DND-41 (cell line): ENCODE results near the gene NTRK1.

Source experiments
- ATAC-seq: fragments of 200-7000 bp; cut with Tn5 transposase; 3 replicates; pipeline ENCODE4 v1.9.1; 2021; ENCODE audit warnings: low read depth; ENCODE audit not compliant: insufficient read depth
- DNase-seq: peaks from one replicate; pipeline ENCODE4 v3.0.0-alpha.2; 2020
- H2AFZ ChIP-seq: 2 replicates; pipeline ENCODE4 v1.6.0; 2012; ENCODE audit warnings: low read depth, low read length
- H3K27ac ChIP-seq: 2 replicates; pipeline ENCODE4 v1.5.1; 2012; ENCODE audit warnings: low read length, inconsistent platforms
- H3K27me3 ChIP-seq: fragments of 200-600 bp; sonication (generic); 2 replicates; pipeline ENCODE4 v1.6.0; 2012; ENCODE audit warnings: low read length, mild to moderate bottlenecking, inconsistent platforms; ENCODE audit not compliant: insufficient read depth, poor library complexity
- H3K36me3 ChIP-seq: 2 replicates; pipeline ENCODE4 v1.5.1; 2012; ENCODE audit warnings: low read length, inconsistent platforms; ENCODE audit not compliant: insufficient read depth
- H3K4me1 ChIP-seq: 2 replicates; pipeline ENCODE4 v1.5.1; 2012; ENCODE audit warnings: mild to moderate bottlenecking, low read length; ENCODE audit not compliant: insufficient read depth
- H3K4me2 ChIP-seq: 2 replicates; pipeline ENCODE4 v1.6.0; 2012; ENCODE audit warnings: mild to moderate bottlenecking, moderate library complexity, low read length, inconsistent platforms; ENCODE audit not compliant: insufficient read depth
- H3K4me3 ChIP-seq, 2 experiments: fragments of 200-600 bp in 1 of 2; shearing (Covaris generic) in 1 of 2; 2 replicates each; pipeline ENCODE4 v1.5.1; 2012 to 2016; ENCODE audit warnings: inconsistent platforms in 2 of 2, low read length in 2 of 2, mild to moderate bottlenecking in 2 of 2, low read depth in 1 of 2, moderate library complexity in 1 of 2
- H3K79me2 ChIP-seq: 2 replicates; pipeline ENCODE4 v1.6.0; 2012; ENCODE audit warnings: low read length, inconsistent platforms; ENCODE audit not compliant: insufficient read depth
- H3K9ac ChIP-seq: 2 replicates; pipeline ENCODE4 v1.6.0; 2012; ENCODE audit warnings: low read depth, mild to moderate bottlenecking, inconsistent platforms, low read length, moderate library complexity
- H3K9me3 ChIP-seq: 2 replicates; pipeline ENCODE4 v1.5.1; 2012; ENCODE audit warnings: low read length, moderate library complexity, mild to moderate bottlenecking, inconsistent platforms; ENCODE audit not compliant: insufficient read depth, severe bottlenecking
- H4K20me1 ChIP-seq: 2 replicates; pipeline ENCODE4 v1.6.0; 2012; ENCODE audit warnings: low read length; ENCODE audit not compliant: insufficient read depth
- CTCF ChIP-seq: IDR thresholded peaks from 2 replicates; pipeline ENCODE4 v1.5.1; 2012; ENCODE audit warnings: borderline replicate concordance, low read length, moderate library complexity, mild to moderate bottlenecking; ENCODE audit not compliant: poor library complexity, severe bottlenecking; ENCODE audit errors: extremely low read depth
- EZH2 ChIP-seq: IDR thresholded peaks from 3 replicates; pipeline ENCODE4 v1.6.1; 2012; ENCODE audit warnings: borderline replicate concordance, low read depth, mild to moderate bottlenecking, moderate library complexity, low read length, inconsistent platforms; ENCODE audit not compliant: severe bottlenecking

The NTRK1 gene

GRCh38 chr1:156833603-156834002 lies 27.1 kb upstream of the NTRK1 start:
- no peaks in the 10 kb centered on the region for H3K4me1 ChIP-seq
- DNase-seq = peak; percentile 25
- ATAC-seq = peak; percentile 72

GRCh38 chr1:156834322-156834721 lies 26.3 kb upstream of the NTRK1 start:
- no peak overlapping the region for H2AFZ ChIP-seq
- no peak for DNase-seq

More at GRCh38 chr1:156833603-156834002, 27.1 kb upstream of the NTRK1 start:
- H3K36me3 ChIP-seq = no peaks in the 10 kb centered on the region
- H3K27me3 ChIP-seq = peaks cover 43% of the 10 kb centered on the region
- H4K20me1 ChIP-seq = no peaks in the 10 kb centered on the region; the same call in 1 of the 2 replicates
- H3K4me3 ChIP-seq = no peak overlapping the region
- H3K9me3 ChIP-seq = no peaks in the 10 kb centered on the region
- H3K9ac ChIP-seq = no peak overlapping the region
- H3K4me2 ChIP-seq = no peak overlapping the region
- H3K79me2 ChIP-seq = no peaks in the 10 kb centered on the region
- no peak overlapping the region for H2AFZ ChIP-seq
- TF ChIP-seq CTCF = no peak
- TF ChIP-seq EZH2 = no peak
- H3K27ac ChIP-seq = no peak overlapping the region

GRCh38 chr1:156836041-156836654 lies 24.5 kb upstream of the NTRK1 start:
- H3K27ac ChIP-seq = no peak overlapping the region
- H3K79me2 ChIP-seq = no peaks in the 10 kb centered on the region
- no peak overlapping the region for H2AFZ ChIP-seq
- DNase-seq = no peak
- H3K9me3 ChIP-seq = no peaks in the 10 kb centered on the region
- H3K4me1 ChIP-seq = no peaks in the 10 kb centered on the region
- TF ChIP-seq CTCF = no peak
- TF ChIP-seq EZH2 = no peak
- H3K36me3 ChIP-seq = no peaks in the 10 kb centered on the region
- peaks cover 5% of the 10 kb centered on the region for H4K20me1 ChIP-seq
- H3K4me2 ChIP-seq = no peak overlapping the region
- no peak overlapping the region for H3K9ac ChIP-seq
- ATAC-seq = no peak
- peaks cover 40% of the 10 kb centered on the region for H3K27me3 ChIP-seq
- no peak overlapping the region for H3K4me3 ChIP-seq

More at GRCh38 chr1:156834322-156834721, 26.3 kb upstream of the NTRK1 start:
- Histone ChIP-seq H4K20me1 (peaks cover 5% of the 10 kb centered on the region; the same call in 1 of the 2 replicates), H3K9ac (no peak overlapping the region), H3K36me3 (no peaks in the 10 kb centered on the region), H3K4me3 (no peak overlapping the region), H3K79me2 (no peaks in the 10 kb centered on the region), H3K27ac (no peak overlapping the region), H3K4me2 (no peak overlapping the region), H3K9me3 (no peaks in the 10 kb centered on the region), H3K4me1 (no peaks in the 10 kb centered on the region), H3K27me3 (peaks cover 43% of the 10 kb centered on the region)
- no peak for TF ChIP-seq CTCF
- TF ChIP-seq EZH2 = no peak
- ATAC-seq = no peak
